Fibroblast of peridontal ligament (primary cell): ENCODE measurements around the gene ARHGAP4.

ENCODE experiments used
- DNase-seq: peaks from one replicate; pipeline ENCODE4 v3.0.0-alpha.2; 2010; ENCODE audit errors: extremely low read depth

The ARHGAP4 gene

GRCh38 chrX:153867671-153868070 is 58.4 kb downstream of the ARHGAP4 start:
- DNase-seq: no peak

- DNase-seq: no peak
These were observed 58.9 kb downstream of the ARHGAP4 start for GRCh38 chrX:153867139-153867538.

GRCh38 chrX:153866302-153867019 is 59.6 kb downstream of the ARHGAP4 start:
- DNase-seq: no peak

- DNase-seq: no peak
These were observed 60.4 kb downstream of the ARHGAP4 start for GRCh38 chrX:153865685-153866084.

GRCh38 chrX:153865321-153865580 is 60.8 kb downstream of the ARHGAP4 start:
- DNase-seq: no peak

- DNase-seq: no peak
These were observed 61.3 kb downstream of the ARHGAP4 start for GRCh38 chrX:153864561-153865320.

- no peak for DNase-seq
These were observed 62.0 kb downstream of the ARHGAP4 start for GRCh38 chrX:153864101-153864500.

- DNase-seq: no peak
These were observed 62.6 kb downstream of the ARHGAP4 start for GRCh38 chrX:153863251-153863991.

- no peak for DNase-seq
These were observed 63.5 kb downstream of the ARHGAP4 start for GRCh38 chrX:153862369-153863250.

GRCh38 chrX:153861733-153862310 is 64.2 kb downstream of the ARHGAP4 start:
- DNase-seq: no peak

- DNase-seq: no peak
These were observed 64.9 kb downstream of the ARHGAP4 start for GRCh38 chrX:153861151-153861550.
